Mucosa of stomach (tissue), 1 donor: ENCODE measurements around the gene KLHL11.

Experiments used
- H3K27me3 ChIP-seq: one replicate; pipeline ENCODE4 v1.7.0; 2013; ENCODE audit warnings: mild to moderate bottlenecking, low read length; ENCODE audit not compliant: control insufficient read depth, insufficient read depth
- H3K36me3 ChIP-seq: one replicate; pipeline ENCODE4 v1.7.0; 2013; ENCODE audit warnings: low read length; ENCODE audit not compliant: control insufficient read depth, insufficient read depth
- H3K4me1 ChIP-seq: one replicate; pipeline ENCODE4 v1.7.0; 2013; ENCODE audit warnings: mild to moderate bottlenecking, low read length; ENCODE audit not compliant: control insufficient read depth, insufficient read depth
- H3K4me3 ChIP-seq: one replicate; pipeline ENCODE4 v1.7.0; 2013; ENCODE audit warnings: low read length
- H3K9ac ChIP-seq: one replicate; pipeline ENCODE4 v1.7.0; 2013; ENCODE audit warnings: mild to moderate bottlenecking, low read length, moderate library complexity
- H3K9me3 ChIP-seq: one replicate; pipeline ENCODE4 v1.7.0; 2013; ENCODE audit warnings: mild to moderate bottlenecking, low read length, moderate library complexity; ENCODE audit not compliant: control insufficient read depth
- donor health status: Pancreatic carcinoma.

The KLHL11 gene

GRCh38 chr17:41812381-41813151 is 52.7 kb downstream of the KLHL11 start, which contains the start of gene FKBP10:
TSS of gene FKBP10 (plus strand) at chr17:41813004. CDS start at chr17:41813035, 31 bp downstream.
- Histone ChIP-seq H3K36me3 (no peaks in the 10 kb centered on the region), H3K4me1 (peaks cover 38% of the 10 kb centered on the region), H3K27me3 (peaks cover 12% of the 10 kb centered on the region), H3K9me3 (no peaks in the 10 kb centered on the region), H3K9ac (peak within 1 kb of the TSS; percentile 69), H3K4me3 (peak within 1 kb of the TSS; percentile 36)

- peak within 1 kb of the TSS; percentile 69 for H3K9ac ChIP-seq
- peaks cover 12% of the 10 kb centered on the region for H3K27me3 ChIP-seq
- no peaks in the 10 kb centered on the region for H3K36me3 ChIP-seq
- H3K4me1 ChIP-seq: peaks cover 45% of the 10 kb centered on the region
- no peaks in the 10 kb centered on the region for H3K9me3 ChIP-seq
- H3K4me3 ChIP-seq: peak within 1 kb of the TSS; percentile 36
These were observed 53.5 kb downstream of the KLHL11 start, which contains the start of gene P3H4 for GRCh38 chr17:41811549-41812380. TSS of gene P3H4 (minus strand) at chr17:41811949. CDS start at chr17:41811915, 34 bp downstream.

GRCh38 chr17:41810659-41811548 is 54.3 kb downstream of the KLHL11 start:
- Histone ChIP-seq H3K4me3 (peak overlapping the region; percentile 33), H3K36me3 (no peaks in the 10 kb centered on the region), H3K9me3 (no peaks in the 10 kb centered on the region), H3K9ac (peak overlapping the region; percentile 69), H3K27me3 (peaks cover 12% of the 10 kb centered on the region), H3K4me1 (peaks cover 52% of the 10 kb centered on the region)

GRCh38 chr17:41806685-41807445 is 58.4 kb downstream of the KLHL11 start:
- no peak overlapping the region for H3K9ac ChIP-seq
- H3K27me3 ChIP-seq: no peaks in the 10 kb centered on the region
- H3K4me1 ChIP-seq: peaks cover 39% of the 10 kb centered on the region
- H3K36me3 ChIP-seq: no peaks in the 10 kb centered on the region
- H3K4me3 ChIP-seq: no peak overlapping the region
- no peaks in the 10 kb centered on the region for H3K9me3 ChIP-seq
